ENCODE measurements around the gene ZFR.

DNA sequence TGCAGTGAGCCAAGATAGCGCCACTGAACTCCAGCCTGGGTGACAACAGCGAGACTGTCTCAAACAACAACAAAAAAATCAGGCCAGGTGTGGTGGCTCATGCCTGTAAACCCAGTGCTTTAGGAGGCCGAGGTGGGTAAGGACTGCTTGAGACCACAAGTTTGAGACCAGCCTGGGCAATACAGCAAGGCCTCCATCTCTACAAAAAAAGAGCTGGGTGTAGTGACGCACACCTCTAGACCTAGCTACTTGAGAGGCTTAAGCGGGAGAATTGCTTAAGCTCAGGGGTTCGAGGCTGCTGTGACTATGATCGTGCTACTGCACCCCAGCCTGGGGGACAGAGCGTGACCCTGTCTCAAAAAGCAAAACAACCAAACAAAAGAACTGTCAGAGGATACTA is 91.9 kb downstream of the ZFR start:
- TF ChIP-seq, protein P1, sequence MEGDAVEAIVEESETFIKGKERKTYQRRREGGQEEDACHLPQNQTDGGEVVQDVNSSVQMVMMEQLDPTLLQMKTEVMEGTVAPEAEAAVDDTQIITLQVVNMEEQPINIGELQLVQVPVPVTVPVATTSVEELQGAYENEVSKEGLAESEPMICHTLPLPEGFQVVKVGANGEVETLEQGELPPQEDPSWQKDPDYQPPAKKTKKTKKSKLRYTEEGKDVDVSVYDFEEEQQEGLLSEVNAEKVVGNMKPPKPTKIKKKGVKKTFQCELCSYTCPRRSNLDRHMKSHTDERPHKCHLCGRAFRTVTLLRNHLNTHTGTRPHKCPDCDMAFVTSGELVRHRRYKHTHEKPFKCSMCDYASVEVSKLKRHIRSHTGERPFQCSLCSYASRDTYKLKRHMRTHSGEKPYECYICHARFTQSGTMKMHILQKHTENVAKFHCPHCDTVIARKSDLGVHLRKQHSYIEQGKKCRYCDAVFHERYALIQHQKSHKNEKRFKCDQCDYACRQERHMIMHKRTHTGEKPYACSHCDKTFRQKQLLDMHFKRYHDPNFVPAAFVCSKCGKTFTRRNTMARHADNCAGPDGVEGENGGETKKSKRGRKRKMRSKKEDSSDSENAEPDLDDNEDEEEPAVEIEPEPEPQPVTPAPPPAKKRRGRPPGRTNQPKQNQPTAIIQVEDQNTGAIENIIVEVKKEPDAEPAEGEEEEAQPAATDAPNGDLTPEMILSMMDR (IDR thresholded peaks at IDR 0.05 in 8 of 11, conservative IDR thresholded peaks at IDR 0.05 in 3 of 11), result no peak
- TF ChIP-seq POLR2AphosphoS5 (IDR thresholded peaks at IDR 0.05) (peak in 1 of 3 donors; percentile 23), POLR2A (IDR thresholded peaks at IDR 0.05) (no peak)

Data from spleen (tissue), 7 donors.